HG02885 (cell line): Measurements from ENCODE around the gene LHX2.
"Not testable (repeated sequence)": the region's sequence is repeated elsewhere in the genome, so short reads cannot be mapped to it uniquely, and the experiment has no call there.

Experiments used
- ATAC-seq: cut with Tn5 transposase; IDR thresholded peaks from one replicate; pipeline ENCODE4 v1.9.1; 2021; ENCODE audit warnings: mild to moderate bottlenecking; ENCODE audit not compliant: unreplicated experiment, poor library complexity

LHX2 gene, protein sequence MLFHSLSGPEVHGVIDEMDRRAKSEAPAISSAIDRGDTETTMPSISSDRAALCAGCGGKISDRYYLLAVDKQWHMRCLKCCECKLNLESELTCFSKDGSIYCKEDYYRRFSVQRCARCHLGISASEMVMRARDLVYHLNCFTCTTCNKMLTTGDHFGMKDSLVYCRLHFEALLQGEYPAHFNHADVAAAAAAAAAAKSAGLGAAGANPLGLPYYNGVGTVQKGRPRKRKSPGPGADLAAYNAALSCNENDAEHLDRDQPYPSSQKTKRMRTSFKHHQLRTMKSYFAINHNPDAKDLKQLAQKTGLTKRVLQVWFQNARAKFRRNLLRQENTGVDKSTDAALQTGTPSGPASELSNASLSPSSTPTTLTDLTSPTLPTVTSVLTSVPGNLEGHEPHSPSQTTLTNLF

GRCh38 chr9:124011460-124012301, at the start of gene LHX2:
LHX2 (plus strand) TSS chr9:124011768; CDS start chr9:124012349, 581 bp downstream.
- ATAC-seq = peak; percentile 64

- ATAC-seq = no peak
Measured at GRCh38 chr9:123964761-123965160, 46.8 kb upstream of the LHX2 start.

GRCh38 chr9:123965801-123966686, 45.5 kb upstream of the LHX2 start:
- no peak for ATAC-seq

- no peak for ATAC-seq
Measured at GRCh38 chr9:123967323-123967722, 44.2 kb upstream of the LHX2 start.

DNA sequence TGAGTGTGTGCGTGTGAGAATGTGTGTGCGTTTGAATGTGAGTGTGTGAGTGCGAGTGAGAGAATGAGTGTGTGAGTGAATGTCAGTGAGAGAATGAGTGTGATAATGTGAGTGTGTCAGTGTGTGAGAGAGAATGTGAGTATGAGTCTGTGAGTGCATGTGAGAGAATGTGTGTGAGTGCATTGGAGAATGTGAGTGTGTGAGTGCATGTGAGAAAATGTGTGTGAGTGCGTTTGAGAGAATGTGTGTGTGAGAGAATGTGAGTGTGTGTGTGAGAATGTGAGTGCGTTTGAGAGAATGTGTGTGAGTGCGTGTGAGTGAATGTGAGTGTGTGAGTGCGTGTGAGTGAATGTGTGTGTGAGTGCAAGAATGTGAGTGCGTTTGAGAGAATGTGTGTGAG, 39.0 kb upstream of the LHX2 start:
- no peak for ATAC-seq

GRCh38 chr9:123973590-123974223, 37.9 kb upstream of the LHX2 start:
- ATAC-seq = no peak

GRCh38 chr9:123974471-123974870, 37.1 kb upstream of the LHX2 start:
- no peak for ATAC-seq

GRCh38 chr9:123975871-123976270, 35.7 kb upstream of the LHX2 start:
- ATAC-seq = no peak

- ATAC-seq = not testable (repeated sequence)
Measured at GRCh38 chr9:123976579-123976978, 35.0 kb upstream of the LHX2 start.

- ATAC-seq = no peak
Measured at GRCh38 chr9:123978981-123979380, 32.6 kb upstream of the LHX2 start.

GRCh38 chr9:123982535-123982934, 29.0 kb upstream of the LHX2 start:
- no peak for ATAC-seq

DNA sequence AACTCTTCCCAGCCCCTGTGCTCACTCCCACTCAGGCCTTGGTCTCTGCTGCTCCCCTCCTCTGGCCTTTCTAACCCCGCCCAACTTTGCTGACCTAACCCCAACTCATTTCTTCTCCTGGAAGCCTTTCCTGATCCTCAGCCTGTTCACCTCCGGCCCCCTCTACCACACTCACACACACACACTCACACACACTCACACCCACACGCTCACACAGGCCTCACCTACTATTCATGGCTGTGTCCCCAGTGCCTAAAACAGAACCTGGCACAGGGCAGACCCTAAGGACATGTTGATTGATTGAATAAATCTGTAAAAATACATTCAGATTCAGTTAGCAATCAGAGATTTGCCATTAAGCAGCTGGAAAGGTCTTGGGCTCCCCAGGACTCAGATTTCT, 28.5 kb upstream of the LHX2 start:
- ATAC-seq = no peak

DNA sequence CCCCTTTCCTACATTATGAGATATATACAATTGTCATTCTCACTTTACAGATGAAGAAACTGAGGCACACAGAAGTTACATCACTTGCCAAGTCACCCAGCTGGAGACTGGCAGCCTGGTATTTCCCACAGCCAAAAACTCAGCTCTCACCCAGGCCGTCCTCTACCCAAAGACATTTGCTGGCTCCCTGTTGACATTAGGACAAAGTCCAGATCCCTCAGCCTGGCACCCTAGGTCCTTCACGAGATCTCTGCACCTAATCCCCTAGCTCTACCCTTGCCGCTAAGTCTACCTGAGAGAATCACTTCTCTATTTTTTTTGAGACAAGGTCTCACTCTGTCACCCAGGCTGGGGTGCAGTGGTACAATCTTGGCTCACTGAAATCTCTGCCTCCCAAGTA, 26.8 kb upstream of the LHX2 start:
- no peak for ATAC-seq

- no peak for ATAC-seq
Measured at GRCh38 chr9:123985869-123986268, 25.7 kb upstream of the LHX2 start.

DNA sequence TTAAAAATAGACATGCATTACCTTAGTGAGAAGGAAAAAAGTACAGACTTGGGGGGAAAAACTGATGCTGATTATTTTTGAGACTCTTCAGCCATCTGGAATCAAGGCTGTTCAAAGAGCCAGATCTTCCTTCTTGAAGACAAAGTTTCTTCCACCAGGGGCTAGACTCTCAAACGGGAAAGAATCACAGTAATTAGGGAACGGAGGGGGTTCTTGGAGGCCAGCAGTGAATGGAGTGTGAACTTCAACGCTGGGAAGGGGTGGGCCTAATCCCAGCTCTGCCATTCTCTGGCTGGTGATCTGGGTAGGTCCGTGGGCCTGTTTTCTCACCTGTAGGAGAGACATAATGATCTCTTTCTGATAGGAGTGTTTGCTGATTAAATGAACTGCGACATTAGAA, 21.1 kb upstream of the LHX2 start:
- ATAC-seq = no peak

DNA sequence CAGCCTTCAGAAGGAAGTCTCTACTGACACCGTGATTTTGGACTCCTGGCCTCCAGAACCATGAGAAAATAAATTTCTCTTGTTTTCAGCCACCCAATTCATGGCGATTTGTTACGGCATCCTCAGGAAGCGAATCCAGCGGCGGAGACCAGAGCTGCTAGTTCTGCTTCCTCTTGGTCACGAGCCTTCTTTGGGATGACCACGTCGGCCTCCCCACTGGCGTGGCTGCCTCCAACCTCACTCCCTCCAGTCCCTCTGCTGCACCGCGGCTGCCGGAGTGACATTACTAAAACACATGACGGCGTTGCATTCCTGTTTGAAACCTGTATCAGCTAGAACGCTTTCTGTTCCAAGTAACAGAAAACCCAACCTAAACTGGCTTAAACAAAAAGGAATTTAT, 18.9 kb upstream of the LHX2 start:
- not testable (repeated sequence) for ATAC-seq

- ATAC-seq = peak; percentile 48
Measured at GRCh38 chr9:123996731-123997421, 14.7 kb upstream of the LHX2 start.

DNA sequence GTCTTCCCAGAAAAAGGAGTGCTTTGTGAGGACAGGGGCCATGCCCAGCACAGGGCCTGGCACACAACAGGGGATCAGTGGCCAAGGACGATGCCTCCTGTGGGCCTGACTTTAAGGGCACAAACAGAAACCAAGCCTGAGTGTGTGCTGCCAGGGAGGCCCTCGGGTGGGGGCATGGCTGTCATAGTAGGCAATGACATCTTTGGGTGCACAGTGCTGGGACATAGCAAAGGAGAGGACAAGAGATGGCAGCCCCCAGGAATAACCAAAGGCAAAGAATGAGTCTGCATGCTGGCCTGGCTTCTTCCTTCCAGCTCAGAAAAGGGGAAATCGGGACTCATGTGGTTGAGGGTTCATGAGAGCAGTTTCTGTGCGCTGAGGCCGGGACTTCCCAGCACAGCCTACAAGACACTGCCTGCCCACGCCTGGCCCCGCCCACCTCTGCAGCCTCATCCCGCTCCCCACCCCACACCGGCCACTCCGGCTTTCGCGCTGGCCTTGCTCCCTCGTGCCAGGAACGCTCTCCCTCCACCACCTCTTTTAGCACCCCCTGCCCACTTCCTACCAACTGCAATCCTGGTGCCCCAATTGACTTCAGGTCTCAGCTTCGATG, 13.8 kb upstream of the LHX2 start:
- peak; percentile 63 for ATAC-seq
